Cardiac muscle cell (in vitro differentiated cells and primary cell): ENCODE results near the gene OR51F1. TPM values are rescaled to one million over a fixed set of nuclear protein-coding genes. Genes with fewer than 3 reads are reported as not detected.

Experiments
- DNase-seq, 2 donors: peaks; one replicate each; pipeline versions ENCODE4 v3.0.0 to v3.0.0-alpha.2; 2010 to 2017; ENCODE audit warnings: low read depth in 1 of 2, low spot score in 1 of 2
- H3K27ac ChIP-seq: fragments of 200-600 bp; sonication (generic); 2 replicates; pipeline ENCODE4 v1.5.1; 2016
- H3K27me3 ChIP-seq: fragments of 200-600 bp; sonication (generic); 2 replicates; pipeline ENCODE4 v1.6.0; 2016; ENCODE audit warnings: control low read depth
- H3K36me3 ChIP-seq: fragments of 200-600 bp; sonication (generic); 2 replicates; pipeline ENCODE4 v1.5.1; 2016; ENCODE audit warnings: control low read depth
- H3K4me1 ChIP-seq: fragments of 200-600 bp; sonication (generic); 2 replicates; pipeline ENCODE4 v1.8.1; 2017; ENCODE audit warnings: low read depth, mild to moderate bottlenecking, mixed run types
- H3K4me3 ChIP-seq: fragments of 200-600 bp; sonication (generic); 2 replicates; pipeline ENCODE4 v1.5.1; 2016; ENCODE audit warnings: mild to moderate bottlenecking
- H3K9me3 ChIP-seq: fragments of 200-600 bp; sonication (generic); 2 replicates; pipeline ENCODE4 v1.5.1; 2017; ENCODE audit warnings: low read depth, mild to moderate bottlenecking, control low read depth
- CTCF ChIP-seq: IDR thresholded peaks from 2 replicates; pipeline ENCODE4 v1.5.1; 2012; ENCODE audit warnings: low read depth, mild to moderate bottlenecking, low read length
- polyA plus RNA-seq: library from polyadenylated mRNA; unstranded; fragments of >200 nt; fragmentation: Nextera tagmentation; extraction: Ambion mirVana; gene quantifications from 2 replicates; pipeline ENCODE4 v1.2.1, GENCODE V29; 2016
- total RNA-seq: library from RNA; depleted of rRNA; stranded (reverse); fragments of >200 nt; gene quantifications from 2 replicates; pipeline ENCODE4 v1.2.3, GENCODE V29; 2016

Gene OR51F1
- total and polyA plus RNA-seq, 2 experiments from 2014 or later: not detected

GRCh38 chr11:4797206-4797605 is 27.5 kb upstream of the OR51F1 start:
- DNase-seq: no peak
- no peaks in the 10 kb centered on the region for H3K9me3 ChIP-seq
- no peak overlapping the region for H3K27ac ChIP-seq
- no peaks in the 10 kb centered on the region for H3K27me3 ChIP-seq
- no peaks in the 10 kb centered on the region for H3K36me3 ChIP-seq
- H3K4me3 ChIP-seq: no peak overlapping the region
- H3K4me1 ChIP-seq: no peaks in the 10 kb centered on the region
- TF ChIP-seq CTCF: no peak

- Histone ChIP-seq H3K9me3 (no peaks in the 10 kb centered on the region), H3K27ac (no peak overlapping the region), H3K36me3 (no peaks in the 10 kb centered on the region), H3K4me3 (no peak overlapping the region), H3K27me3 (no peaks in the 10 kb centered on the region), H3K4me1 (no peaks in the 10 kb centered on the region)
- TF ChIP-seq CTCF: no peak
- no peak for DNase-seq
Measured at GRCh38 chr11:4782454-4782853, 12.7 kb upstream of the OR51F1 start.

GRCh38 chr11:4768094-4768493 is 1.6 kb downstream of the OR51F1 start:
- DNase-seq: no peak
- Histone ChIP-seq H3K4me1 (no peaks in the 10 kb centered on the region), H3K4me3 (no peak overlapping the region), H3K27me3 (no peaks in the 10 kb centered on the region), H3K9me3 (no peaks in the 10 kb centered on the region), H3K36me3 (no peaks in the 10 kb centered on the region), H3K27ac (no peak overlapping the region)
- no peak for TF ChIP-seq CTCF

- H3K27me3 ChIP-seq: no peaks in the 10 kb centered on the region
- H3K4me1 ChIP-seq: no peaks in the 10 kb centered on the region
- no peak for TF ChIP-seq CTCF
- H3K27ac ChIP-seq: no peak overlapping the region
- DNase-seq: no peak
- H3K4me3 ChIP-seq: no peak overlapping the region
- no peaks in the 10 kb centered on the region for H3K9me3 ChIP-seq
- H3K36me3 ChIP-seq: no peaks in the 10 kb centered on the region
Measured at GRCh38 chr11:4766420-4767043, 3.2 kb downstream of the OR51F1 start.

GRCh38 chr11:4763096-4763495 is 6.6 kb downstream of the OR51F1 start:
- Histone ChIP-seq H3K4me3 (no peak overlapping the region), H3K27ac (no peak overlapping the region), H3K36me3 (no peaks in the 10 kb centered on the region), H3K27me3 (no peaks in the 10 kb centered on the region), H3K9me3 (no peaks in the 10 kb centered on the region), H3K4me1 (no peaks in the 10 kb centered on the region)
- TF ChIP-seq CTCF: no peak
- DNase-seq: no peak
